ENCODE measurements around the gene ASPSCR1. TPM values are rescaled to one million over a fixed set of nuclear protein-coding genes. Genes with fewer than 3 reads are reported as not detected.

The ASPSCR1 gene
- total and polyA plus RNA-seq, 8 donors, result 12.2 to 78.8 (median 17.8) TPM

DNA sequence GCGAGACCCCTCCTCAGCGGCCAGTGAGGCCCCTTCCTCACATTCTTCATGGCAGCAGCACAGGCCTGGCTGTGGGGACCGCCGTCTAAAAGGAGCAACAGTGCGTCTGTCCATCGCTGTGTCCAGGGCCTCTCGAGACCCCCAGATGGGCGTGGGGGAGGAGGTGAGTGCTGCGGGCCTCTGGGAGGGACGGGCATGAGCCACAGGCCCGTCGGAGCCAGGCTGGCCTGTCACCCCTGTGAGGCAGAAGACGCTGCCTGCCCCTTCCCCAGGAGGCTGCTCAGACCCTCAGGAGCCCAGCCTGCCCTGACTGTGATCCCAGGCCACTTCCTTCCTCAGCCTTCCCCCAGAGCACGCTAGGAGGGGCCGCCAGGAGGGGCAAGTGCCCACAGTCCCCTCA, 38.2 kb upstream of the ASPSCR1 start:
- Histone ChIP-seq H3K4me1 (peaks cover 0 to 5% (median 3%) of the 10 kb centered on the region in 3 donors), H3K4me3 (no peak overlapping the region), H3K27me3 (no peaks in the 10 kb centered on the region), H3K9me3 (no peaks in the 10 kb centered on the region), H3K27ac (no peak overlapping the region), H3K36me3 (no peaks in the 10 kb centered on the region)
- FAIRE-seq, result no peak
- TF ChIP-seq, protein P1, sequence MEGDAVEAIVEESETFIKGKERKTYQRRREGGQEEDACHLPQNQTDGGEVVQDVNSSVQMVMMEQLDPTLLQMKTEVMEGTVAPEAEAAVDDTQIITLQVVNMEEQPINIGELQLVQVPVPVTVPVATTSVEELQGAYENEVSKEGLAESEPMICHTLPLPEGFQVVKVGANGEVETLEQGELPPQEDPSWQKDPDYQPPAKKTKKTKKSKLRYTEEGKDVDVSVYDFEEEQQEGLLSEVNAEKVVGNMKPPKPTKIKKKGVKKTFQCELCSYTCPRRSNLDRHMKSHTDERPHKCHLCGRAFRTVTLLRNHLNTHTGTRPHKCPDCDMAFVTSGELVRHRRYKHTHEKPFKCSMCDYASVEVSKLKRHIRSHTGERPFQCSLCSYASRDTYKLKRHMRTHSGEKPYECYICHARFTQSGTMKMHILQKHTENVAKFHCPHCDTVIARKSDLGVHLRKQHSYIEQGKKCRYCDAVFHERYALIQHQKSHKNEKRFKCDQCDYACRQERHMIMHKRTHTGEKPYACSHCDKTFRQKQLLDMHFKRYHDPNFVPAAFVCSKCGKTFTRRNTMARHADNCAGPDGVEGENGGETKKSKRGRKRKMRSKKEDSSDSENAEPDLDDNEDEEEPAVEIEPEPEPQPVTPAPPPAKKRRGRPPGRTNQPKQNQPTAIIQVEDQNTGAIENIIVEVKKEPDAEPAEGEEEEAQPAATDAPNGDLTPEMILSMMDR (IDR thresholded peaks at IDR 0.05), result no peak
- DNase-seq, result peak in 2 of 6 donors; percentile 31 to 51
- 77 to 78% methylated on average over 15 of the region's 15 CpGs for WGBS, 2 donors
- intact Hi-C loops (cut with DNase I), result no loop called here
- no peak for ATAC-seq

DNA sequence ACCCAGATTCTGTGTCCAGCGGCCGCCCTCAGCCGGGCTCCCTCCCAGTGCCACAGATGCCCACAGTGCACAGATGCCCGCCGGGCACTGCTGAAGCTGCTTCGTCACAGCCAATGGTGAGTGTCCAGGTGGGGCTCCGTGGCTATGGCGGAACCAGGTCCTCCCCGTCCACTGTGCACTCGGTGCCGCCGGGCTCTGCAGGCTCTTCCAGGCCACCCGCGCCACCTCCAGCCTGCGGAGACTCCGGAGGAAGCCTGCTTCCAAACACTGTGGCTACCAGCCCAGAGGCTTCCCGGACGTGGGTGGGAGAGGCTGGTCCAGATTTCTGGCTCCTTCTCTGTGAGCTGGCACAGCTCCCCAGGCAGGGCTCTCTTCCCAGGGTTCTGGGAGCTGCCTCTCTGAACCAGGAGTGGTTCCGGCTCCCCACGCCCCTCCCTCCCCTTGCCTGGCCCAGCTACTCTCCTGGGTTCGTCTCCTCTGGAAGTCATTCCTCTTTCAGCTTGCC, 37.5 kb upstream of the ASPSCR1 start:
- Histone ChIP-seq H3K27me3 (no peaks in the 10 kb centered on the region), H3K4me1 (peaks cover 0 to 5% (median 3%) of the 10 kb centered on the region in 3 donors), H3K36me3 (no peaks in the 10 kb centered on the region), H3K27ac (no peak overlapping the region), H3K4me3 (no peak overlapping the region), H3K9me3 (no peaks in the 10 kb centered on the region)
- intact Hi-C loops (cut with DNase I), result no loop called here
- FAIRE-seq (no peak), DNase-seq (peak in 2 of 6 donors; percentile 34 to 58), ATAC-seq (no peak)
- 81 to 82% methylated on average over 21 of the region's 21 CpGs for WGBS, 2 donors
- TF ChIP-seq, protein P1 (IDR thresholded peaks at IDR 0.05), result no peak

DNA sequence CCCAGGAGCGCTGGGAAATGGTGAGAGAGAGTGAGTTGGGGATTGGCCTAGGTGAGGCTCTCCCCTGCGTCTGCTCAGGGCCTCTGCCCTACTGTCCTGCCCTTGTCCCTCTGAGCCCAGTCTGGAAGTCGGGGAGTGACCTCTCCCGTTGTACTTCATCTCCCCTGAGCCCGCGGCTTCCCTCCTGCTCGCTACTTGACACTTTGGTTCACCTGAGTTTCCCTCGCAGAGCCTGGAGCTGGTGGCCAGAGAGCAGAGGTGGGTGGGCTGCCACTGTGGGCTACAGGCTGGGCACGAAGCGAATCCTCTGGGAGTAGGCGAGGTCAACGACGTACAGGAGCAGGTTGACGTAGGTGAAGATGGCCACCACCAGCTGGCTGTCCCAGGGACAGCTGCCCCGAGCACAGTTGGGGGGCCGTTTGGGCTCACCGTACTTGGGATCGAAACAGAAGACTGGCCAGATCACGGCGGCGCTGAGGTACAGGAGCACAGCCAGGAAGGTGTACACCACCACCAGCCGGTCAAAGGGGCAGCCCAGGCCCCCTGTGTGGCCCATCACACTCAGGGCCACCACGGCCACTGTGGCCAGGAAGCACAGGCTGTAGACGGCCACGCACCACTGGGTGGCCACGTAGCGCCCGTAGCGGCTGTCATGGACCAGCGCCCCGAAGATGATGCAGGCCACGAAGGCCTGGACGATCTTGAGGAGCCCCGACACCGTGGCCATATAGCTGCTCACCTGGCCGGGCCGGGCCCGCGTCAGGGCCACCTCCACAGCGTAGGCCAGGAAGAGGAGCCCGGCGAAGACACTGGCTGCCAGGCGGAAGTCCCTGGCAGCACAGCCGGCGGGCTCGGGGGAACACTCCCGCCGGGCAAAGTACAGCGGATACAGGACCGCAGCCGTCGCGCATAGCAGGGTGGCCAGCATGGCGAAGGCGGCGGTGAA, 36.6 kb upstream of the ASPSCR1 start:
- intact Hi-C loops (cut with DNase I), result no loop called here
- FAIRE-seq (no peak), ATAC-seq (no peak), DNase-seq (peak in 2 of 6 donors; percentile 30 to 57)
- peaks cover 0 to 1% (median under 1%) of the 10 kb centered on the region in 3 donors for H3K4me1 ChIP-seq
- H3K27ac ChIP-seq, result no peak overlapping the region
- TF ChIP-seq, protein P1 (IDR thresholded peaks at IDR 0.05), result no peak
- H3K36me3 ChIP-seq, result no peaks in the 10 kb centered on the region
- no peaks in the 10 kb centered on the region for H3K9me3 ChIP-seq
- WGBS, 2 donors, result 87 to 88% methylated on average over 56 of the region's 56 CpGs
- no peaks in the 10 kb centered on the region for H3K27me3 ChIP-seq
- no peak overlapping the region for H3K4me3 ChIP-seq

DNA sequence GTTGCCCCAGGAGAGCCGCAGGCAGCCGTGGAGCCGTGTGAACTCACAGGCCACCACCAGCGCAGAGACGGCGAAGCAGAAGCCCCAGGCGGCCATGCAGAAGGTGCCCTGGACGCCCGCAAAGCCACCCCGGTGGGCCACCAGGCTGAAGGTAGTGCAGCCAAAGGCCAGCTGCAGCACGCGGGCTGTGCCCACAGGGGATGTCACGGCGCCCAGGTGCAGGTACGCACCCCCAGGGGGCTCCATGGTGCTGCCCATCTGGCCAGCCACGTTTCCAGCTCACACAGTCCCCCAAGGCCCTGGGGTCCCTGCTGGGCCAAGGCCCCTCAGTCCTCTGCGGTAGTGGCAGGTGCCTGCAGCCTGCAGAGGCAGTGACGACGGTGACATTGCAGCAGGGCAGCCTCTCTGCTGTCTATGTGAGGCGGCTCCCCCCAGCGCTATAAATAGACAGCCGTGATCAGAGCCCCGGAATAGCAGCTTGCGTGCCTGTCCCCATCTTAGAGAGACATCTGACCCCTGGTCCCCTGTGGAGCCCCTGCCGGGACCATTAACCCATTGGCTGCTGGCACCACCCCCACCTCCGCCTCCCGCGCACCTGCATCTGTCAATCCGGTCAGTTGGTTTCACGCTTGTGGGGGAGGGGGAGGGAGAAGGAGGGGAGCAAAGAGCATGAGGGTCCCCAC, 35.8 kb upstream of the ASPSCR1 start:
- TF ChIP-seq, protein P1 (IDR thresholded peaks at IDR 0.05), result no peak
- 46 to 47% methylated on average over 30 of the region's 30 CpGs for WGBS, 2 donors
- FAIRE-seq (no peak), ATAC-seq (no peak), DNase-seq (peak in 3 of 6 donors; percentile 26 to 74 (median 51))
- Histone ChIP-seq H3K27me3 (no peaks in the 10 kb centered on the region), H3K4me3 (no peak overlapping the region), H3K9me3 (no peaks in the 10 kb centered on the region), H3K4me1 (no peaks in the 10 kb centered on the region), H3K27ac (no peak overlapping the region), H3K36me3 (no peaks in the 10 kb centered on the region)
- intact Hi-C loops (cut with DNase I), result no loop called here
